ENCODE results near the gene ZBTB49.

DNA sequence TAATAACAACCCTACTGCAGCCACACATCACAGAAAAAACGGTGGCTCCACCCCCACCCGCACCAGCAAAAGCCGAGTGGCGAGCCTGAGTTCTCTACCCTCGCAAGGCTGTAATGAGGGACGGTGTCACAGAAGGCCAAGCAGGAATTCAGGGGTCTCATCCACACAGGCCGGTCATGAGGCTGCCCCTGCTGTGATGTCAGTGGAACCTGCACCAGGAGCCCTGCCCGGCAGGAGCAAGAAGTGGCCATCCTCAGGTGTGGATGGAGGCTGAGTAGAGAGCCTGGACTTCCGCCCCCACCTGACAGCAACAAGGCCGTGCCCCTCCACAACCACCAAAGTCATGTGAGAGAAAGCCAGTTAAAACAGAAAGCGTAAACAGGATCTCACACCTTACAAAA, 20.7 kb upstream of the ZBTB49 start:
- no peak for TF ChIP-seq POLR2AphosphoS5 (IDR thresholded peaks at IDR 0.05)
- TF ChIP-seq, protein P1, sequence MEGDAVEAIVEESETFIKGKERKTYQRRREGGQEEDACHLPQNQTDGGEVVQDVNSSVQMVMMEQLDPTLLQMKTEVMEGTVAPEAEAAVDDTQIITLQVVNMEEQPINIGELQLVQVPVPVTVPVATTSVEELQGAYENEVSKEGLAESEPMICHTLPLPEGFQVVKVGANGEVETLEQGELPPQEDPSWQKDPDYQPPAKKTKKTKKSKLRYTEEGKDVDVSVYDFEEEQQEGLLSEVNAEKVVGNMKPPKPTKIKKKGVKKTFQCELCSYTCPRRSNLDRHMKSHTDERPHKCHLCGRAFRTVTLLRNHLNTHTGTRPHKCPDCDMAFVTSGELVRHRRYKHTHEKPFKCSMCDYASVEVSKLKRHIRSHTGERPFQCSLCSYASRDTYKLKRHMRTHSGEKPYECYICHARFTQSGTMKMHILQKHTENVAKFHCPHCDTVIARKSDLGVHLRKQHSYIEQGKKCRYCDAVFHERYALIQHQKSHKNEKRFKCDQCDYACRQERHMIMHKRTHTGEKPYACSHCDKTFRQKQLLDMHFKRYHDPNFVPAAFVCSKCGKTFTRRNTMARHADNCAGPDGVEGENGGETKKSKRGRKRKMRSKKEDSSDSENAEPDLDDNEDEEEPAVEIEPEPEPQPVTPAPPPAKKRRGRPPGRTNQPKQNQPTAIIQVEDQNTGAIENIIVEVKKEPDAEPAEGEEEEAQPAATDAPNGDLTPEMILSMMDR (IDR thresholded peaks at IDR 0.05) = no peak

All from upper lobe of left lung (tissue), 4 donors.